Measurements from ENCODE around the gene MED14. TPM values are rescaled to one million over a fixed set of nuclear protein-coding genes. Genes with fewer than 3 reads are reported as not detected.

MED14 gene
- total and polyA plus RNA-seq, 2 of the 13 experiments (the other 11 are each of a cell fraction or from before 2014, with no cell fraction given) = 10.2 to 16.3 TPM

DNA sequence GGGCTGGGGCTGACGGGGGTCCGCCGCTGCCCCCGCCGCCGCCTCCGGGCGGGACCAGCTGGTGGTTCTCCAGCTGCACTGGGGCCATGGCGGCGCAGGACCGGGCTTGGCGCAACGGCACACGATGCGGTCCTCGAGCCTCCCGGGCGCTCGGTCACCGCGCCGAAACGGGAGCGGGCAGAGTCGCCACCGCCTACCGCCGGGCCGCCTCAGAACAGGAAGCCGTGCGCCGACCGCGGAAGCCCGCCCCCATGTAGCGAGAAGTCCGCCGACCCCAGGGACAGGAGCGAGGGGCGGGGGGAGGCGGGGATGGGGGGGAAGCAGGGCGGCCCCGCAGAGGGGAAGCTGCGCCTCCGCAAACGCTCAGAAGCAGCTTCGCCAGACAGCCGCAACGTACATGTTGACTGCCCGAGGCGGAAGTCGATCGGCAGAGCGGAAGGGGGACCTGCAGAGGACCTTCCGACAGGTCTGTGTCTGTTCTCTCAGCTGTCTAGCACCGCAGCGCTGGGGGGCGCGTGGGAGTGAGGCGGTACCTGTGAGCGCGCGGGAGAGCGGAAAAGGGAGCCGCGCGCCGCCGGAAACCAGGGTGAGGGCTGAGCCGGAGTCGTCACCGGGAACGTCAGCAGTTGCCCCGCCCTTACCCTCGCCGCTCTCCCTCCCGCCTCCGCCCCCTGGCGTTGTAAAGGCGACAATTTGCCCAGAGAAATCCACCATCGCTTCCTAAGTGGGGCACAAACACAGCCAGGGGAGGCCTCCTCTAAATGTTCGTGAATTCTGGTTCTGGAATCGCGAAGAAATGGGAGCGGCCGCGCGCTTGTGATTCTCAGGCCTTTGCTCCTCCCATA, at the start of gene MED14 (continued):
- TF ChIP-seq, protein P1, sequence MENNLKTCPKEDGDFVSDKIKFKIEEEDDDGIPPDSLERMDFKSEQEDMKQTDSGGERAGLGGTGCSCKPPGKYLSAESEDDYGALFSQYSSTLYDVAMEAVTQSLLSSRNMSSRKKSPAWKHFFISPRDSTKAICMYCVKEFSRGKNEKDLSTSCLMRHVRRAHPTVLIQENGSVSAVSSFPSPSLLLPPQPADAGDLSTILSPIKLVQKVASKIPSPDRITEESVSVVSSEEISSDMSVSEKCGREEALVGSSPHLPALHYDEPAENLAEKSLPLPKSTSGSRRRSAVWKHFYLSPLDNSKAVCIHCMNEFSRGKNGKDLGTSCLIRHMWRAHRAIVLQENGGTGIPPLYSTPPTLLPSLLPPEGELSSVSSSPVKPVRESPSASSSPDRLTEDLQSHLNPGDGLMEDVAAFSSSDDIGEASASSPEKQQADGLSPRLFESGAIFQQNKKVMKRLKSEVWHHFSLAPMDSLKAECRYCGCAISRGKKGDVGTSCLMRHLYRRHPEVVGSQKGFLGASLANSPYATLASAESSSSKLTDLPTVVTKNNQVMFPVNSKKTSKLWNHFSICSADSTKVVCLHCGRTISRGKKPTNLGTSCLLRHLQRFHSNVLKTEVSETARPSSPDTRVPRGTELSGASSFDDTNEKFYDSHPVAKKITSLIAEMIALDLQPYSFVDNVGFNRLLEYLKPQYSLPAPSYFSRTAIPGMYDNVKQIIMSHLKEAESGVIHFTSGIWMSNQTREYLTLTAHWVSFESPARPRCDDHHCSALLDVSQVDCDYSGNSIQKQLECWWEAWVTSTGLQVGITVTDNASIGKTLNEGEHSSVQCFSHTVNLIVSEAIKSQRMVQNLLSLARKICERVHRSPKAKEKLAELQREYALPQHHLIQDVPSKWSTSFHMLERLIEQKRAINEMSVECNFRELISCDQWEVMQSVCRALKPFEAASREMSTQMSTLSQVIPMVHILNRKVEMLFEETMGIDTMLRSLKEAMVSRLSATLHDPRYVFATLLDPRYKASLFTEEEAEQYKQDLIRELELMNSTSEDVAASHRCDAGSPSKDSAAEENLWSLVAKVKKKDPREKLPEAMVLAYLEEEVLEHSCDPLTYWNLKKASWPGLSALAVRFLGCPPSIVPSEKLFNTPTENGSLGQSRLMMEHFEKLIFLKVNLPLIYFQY (CRISPR knock-in tag; IDR thresholded peaks at IDR 0.05; ENCODE audit: borderline replicate concordance) = no peak
- no peak for TF ChIP-seq ZNF329 (CRISPR knock-in tag; IDR thresholded peaks at IDR 0.05; ENCODE audit: low read depth)
- TF ChIP-seq TEAD3 (CRISPR knock-in tag; optimal IDR thresholded peaks at IDR 0.05; ENCODE audit: borderline replicate concordance) = no peak
- peak; percentile 92 for TF ChIP-seq GABPB1 (CRISPR knock-in tag; IDR thresholded peaks at IDR 0.05)
- TF ChIP-seq RFXAP (CRISPR knock-in tag; IDR thresholded peaks at IDR 0.05; ENCODE audit: borderline replicate concordance) = 0 out of 2 replicates have a peak, but pooled peaks have one; percentile 45
- TF ChIP-seq ZNF564 (CRISPR knock-in tag; IDR thresholded peaks at IDR 0.05) = no peak
- TF ChIP-seq, protein P2, sequence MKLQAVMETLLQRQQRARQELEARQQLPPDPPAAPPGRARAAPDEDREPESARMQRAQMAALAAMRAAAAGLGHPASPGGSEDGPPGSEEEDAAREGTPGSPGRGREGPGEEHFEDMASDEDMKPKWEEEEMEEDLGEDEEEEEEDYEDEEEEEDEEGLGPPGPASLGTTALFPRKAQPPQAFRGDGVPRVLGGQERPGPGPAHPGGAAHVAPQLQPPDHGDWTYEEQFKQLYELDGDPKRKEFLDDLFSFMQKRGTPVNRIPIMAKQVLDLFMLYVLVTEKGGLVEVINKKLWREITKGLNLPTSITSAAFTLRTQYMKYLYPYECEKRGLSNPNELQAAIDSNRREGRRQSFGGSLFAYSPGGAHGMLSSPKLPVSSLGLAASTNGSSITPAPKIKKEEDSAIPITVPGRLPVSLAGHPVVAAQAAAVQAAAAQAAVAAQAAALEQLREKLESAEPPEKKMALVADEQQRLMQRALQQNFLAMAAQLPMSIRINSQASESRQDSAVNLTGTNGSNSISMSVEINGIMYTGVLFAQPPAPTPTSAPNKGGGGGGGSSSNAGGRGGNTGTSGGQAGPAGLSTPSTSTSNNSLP (IDR thresholded peaks at IDR 0.05; ENCODE audit: low read depth, low read length) = no peak
- TF ChIP-seq HNRNPLL (IDR thresholded peaks at IDR 0.05; ENCODE audit: low read depth, low read length, poor library complexity, severe bottlenecking) = peak; percentile 39
- TF ChIP-seq JUNB (CRISPR knock-in tag; IDR thresholded peaks at IDR 0.05; ENCODE audit: borderline replicate concordance) = no peak
- TF ChIP-seq RELA (CRISPR knock-in tag; IDR thresholded peaks at IDR 0.05) = no peak
- no peak for TF ChIP-seq XBP1 (CRISPR knock-in tag; IDR thresholded peaks at IDR 0.05)
- TF ChIP-seq, protein P3, sequence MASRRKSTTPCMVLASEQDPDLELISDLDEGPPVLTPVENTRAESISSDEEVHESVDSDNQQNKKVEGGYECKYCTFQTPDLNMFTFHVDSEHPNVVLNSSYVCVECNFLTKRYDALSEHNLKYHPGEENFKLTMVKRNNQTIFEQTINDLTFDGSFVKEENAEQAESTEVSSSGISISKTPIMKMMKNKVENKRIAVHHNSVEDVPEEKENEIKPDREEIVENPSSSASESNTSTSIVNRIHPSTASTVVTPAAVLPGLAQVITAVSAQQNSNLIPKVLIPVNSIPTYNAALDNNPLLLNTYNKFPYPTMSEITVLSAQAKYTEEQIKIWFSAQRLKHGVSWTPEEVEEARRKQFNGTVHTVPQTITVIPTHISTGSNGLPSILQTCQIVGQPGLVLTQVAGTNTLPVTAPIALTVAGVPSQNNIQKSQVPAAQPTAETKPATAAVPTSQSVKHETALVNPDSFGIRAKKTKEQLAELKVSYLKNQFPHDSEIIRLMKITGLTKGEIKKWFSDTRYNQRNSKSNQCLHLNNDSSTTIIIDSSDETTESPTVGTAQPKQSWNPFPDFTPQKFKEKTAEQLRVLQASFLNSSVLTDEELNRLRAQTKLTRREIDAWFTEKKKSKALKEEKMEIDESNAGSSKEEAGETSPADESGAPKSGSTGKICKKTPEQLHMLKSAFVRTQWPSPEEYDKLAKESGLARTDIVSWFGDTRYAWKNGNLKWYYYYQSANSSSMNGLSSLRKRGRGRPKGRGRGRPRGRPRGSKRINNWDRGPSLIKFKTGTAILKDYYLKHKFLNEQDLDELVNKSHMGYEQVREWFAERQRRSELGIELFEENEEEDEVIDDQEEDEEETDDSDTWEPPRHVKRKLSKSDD (CRISPR knock-in tag; IDR thresholded peaks at IDR 0.05; ENCODE audit: low read depth) = peak; percentile 37; the same call in 1 of the 2 replicates
- TF ChIP-seq, protein P4, sequence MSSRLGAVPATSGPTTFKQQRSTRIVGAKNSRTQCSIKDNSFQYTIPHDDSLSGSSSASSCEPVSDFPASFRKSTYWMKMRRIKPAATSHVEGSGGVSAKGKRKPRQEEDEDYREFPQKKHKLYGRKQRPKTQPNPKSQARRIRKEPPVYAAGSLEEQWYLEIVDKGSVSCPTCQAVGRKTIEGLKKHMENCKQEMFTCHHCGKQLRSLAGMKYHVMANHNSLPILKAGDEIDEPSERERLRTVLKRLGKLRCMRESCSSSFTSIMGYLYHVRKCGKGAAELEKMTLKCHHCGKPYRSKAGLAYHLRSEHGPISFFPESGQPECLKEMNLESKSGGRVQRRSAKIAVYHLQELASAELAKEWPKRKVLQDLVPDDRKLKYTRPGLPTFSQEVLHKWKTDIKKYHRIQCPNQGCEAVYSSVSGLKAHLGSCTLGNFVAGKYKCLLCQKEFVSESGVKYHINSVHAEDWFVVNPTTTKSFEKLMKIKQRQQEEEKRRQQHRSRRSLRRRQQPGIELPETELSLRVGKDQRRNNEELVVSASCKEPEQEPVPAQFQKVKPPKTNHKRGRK (CRISPR knock-in tag; IDR thresholded peaks at IDR 0.05) = no peak
- TF ChIP-seq ZNF780A (CRISPR knock-in tag; IDR thresholded peaks at IDR 0.05) = no peak
- peak; percentile 64 to 71 for TF ChIP-seq POLR2A (IDR thresholded peaks at IDR 0.05; ENCODE audit: insufficient read depth in 1 of 2, low read depth in 2 of 2, low read length in 2 of 2)
- TF ChIP-seq, protein P5, sequence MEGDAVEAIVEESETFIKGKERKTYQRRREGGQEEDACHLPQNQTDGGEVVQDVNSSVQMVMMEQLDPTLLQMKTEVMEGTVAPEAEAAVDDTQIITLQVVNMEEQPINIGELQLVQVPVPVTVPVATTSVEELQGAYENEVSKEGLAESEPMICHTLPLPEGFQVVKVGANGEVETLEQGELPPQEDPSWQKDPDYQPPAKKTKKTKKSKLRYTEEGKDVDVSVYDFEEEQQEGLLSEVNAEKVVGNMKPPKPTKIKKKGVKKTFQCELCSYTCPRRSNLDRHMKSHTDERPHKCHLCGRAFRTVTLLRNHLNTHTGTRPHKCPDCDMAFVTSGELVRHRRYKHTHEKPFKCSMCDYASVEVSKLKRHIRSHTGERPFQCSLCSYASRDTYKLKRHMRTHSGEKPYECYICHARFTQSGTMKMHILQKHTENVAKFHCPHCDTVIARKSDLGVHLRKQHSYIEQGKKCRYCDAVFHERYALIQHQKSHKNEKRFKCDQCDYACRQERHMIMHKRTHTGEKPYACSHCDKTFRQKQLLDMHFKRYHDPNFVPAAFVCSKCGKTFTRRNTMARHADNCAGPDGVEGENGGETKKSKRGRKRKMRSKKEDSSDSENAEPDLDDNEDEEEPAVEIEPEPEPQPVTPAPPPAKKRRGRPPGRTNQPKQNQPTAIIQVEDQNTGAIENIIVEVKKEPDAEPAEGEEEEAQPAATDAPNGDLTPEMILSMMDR (CRISPR knock-in tag; IDR thresholded peaks at IDR 0.05) = peak; percentile 69

All from HepG2 (cell line).